Measurements from ENCODE around the gene SRPX2.

SRPX2 gene, protein sequence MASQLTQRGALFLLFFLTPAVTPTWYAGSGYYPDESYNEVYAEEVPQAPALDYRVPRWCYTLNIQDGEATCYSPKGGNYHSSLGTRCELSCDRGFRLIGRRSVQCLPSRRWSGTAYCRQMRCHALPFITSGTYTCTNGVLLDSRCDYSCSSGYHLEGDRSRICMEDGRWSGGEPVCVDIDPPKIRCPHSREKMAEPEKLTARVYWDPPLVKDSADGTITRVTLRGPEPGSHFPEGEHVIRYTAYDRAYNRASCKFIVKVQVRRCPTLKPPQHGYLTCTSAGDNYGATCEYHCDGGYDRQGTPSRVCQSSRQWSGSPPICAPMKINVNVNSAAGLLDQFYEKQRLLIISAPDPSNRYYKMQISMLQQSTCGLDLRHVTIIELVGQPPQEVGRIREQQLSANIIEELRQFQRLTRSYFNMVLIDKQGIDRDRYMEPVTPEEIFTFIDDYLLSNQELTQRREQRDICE

DNA sequence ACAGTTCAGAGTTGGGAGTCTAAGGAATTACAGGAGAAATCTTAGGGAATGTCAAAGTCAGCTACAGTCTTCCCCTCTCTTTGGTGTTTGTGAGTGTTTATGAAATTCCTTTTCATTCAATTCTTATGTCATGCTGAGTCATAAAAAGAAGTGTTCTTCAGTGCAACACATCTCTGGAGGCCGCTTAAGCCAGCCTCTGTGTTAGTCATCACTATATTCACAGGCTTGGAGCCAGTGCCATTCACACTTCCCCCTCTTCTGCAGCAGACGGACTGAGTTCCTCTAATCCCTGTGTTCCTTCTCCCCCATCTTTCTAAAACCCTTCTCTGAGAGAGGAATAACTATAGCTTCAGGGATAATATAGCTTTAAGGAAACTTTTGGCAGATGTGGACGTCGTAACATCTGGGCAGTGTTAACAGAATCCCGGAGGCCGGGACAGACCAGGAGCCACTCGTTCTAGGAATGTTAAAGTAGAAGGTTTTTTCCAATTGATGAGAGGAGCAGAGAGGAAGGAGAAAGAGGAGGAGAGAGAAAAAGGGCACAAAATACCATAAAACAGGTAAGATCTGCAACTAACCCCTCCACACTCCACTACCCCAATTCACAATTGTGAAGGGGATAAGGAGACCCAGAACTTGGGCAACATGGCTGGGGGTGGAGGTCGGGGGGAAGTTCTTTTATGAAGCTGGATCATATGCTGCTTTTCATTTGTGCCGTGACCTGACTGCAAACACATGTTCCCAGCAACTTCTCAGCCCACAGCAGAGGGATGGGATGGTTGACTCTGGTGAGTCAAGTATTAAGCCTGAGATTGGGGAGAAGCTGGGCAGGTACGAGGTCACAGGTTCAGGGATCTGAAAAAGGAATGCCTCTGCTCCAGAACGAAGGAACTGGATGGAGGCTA is at the start of gene SRPX2:
TSS of gene SRPX2 (plus strand) at position 244 of the 905 bp plus-strand sequence. CDS start 2,124 bp downstream, outside the sequence.
- no peak for DNase-seq (ENCODE audit: low read depth in 3 of 3)

DNA sequence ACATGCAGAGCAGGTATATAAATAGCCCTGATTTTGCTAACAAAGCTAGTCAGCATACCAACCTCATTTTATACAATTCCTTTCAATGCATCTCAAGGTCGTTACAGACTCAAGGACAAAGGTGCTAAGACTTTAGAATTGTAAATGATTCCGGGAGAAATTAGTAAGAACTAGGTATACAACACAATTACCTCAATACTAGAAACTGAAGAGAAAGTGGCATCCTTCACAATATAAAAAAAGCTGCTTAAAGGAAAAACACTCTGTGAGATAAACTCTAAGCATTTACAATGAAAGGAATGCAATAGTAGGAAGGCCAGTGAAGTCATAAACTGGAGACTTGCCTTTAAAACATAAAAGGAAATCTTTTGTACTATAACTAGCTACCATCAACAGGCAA is 47.4 kb upstream of the SRPX2 start:
- DNase-seq (ENCODE audit: low read depth in 3 of 3): no peak

DNA sequence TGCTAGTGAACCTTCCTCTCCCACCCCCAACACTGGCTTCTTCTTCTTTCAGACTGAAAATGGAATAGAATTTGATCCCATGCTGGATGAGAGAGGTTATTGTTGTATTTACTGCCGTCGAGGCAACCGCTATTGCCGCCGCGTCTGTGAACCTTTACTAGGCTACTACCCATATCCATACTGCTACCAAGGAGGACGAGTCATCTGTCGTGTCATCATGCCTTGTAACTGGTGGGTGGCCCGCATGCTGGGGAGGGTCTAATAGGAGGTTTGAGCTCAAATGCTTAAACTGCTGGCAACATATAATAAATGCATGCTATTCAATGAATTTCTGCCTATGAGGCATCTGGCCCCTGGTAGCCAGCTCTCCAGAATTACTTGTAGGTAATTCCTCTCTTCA is 44.5 kb upstream of the SRPX2 start:
- DNase-seq (ENCODE audit: low read depth in 3 of 3): no peak

GRCh38 chrX:100600340-100600739 is 43.7 kb upstream of the SRPX2 start:
- DNase-seq (ENCODE audit: low read depth in 3 of 3): no peak

GRCh38 chrX:100600758-100601157 is 43.2 kb upstream of the SRPX2 start:
- no peak for DNase-seq (ENCODE audit: low read depth in 3 of 3)

DNA sequence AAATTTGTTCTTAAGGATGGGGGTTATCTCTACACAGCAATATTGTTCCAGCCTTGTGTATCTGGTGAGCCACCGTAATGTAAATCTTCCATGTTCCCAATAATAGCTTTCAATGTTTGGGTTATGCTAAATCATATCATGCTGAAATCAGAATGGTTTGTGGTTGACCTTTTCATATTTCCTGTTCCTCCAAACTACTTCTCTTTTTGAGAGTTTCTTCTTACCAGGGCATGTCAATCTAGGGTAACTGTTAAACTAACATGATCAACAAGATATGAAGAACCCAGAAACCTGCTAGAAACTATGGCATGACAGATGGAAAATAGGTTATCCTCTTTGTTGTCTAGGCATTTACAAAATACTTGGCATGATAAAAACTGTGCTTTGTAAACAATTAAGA is 37.2 kb upstream of the SRPX2 start:
- no peak for DNase-seq (ENCODE audit: low read depth in 3 of 3)

GRCh38 chrX:100609591-100609990 is 34.4 kb upstream of the SRPX2 start:
- DNase-seq (ENCODE audit: low read depth in 3 of 3): no peak

GRCh38 chrX:100611951-100612350 is 32.0 kb upstream of the SRPX2 start:
- DNase-seq (ENCODE audit: low read depth in 3 of 3): no peak

GRCh38 chrX:100615005-100615404 is 29.0 kb upstream of the SRPX2 start:
- no peak for DNase-seq (ENCODE audit: low read depth in 3 of 3)

- DNase-seq (ENCODE audit: low read depth in 3 of 3): no peak
Observed at GRCh38 chrX:100623001-100623400, 21.0 kb upstream of the SRPX2 start.

DNA sequence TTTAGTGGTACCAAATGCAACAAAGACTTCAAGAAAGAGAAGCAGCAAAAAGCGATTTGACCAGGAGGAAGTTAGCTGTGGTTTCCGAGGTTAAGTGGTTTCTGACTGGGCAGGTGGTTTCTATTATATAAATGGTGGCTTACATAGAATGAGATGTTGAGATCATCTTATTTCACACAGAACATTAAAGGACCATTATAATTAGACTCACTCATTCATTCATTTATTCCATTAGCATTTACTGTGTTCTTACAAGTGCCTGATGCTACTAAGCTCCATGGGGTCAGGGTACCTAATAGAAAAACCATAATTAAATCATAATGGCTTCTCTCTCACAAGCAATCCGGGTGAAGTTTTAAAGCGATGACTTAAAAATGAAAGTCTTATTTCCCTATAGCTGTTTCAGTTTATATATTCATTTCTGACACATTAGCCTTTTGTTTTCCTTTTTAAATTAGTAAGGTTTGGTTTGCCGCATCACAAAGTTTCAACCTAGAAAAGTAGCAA is 18.0 kb upstream of the SRPX2 start:
- no peak for DNase-seq (ENCODE audit: low read depth in 3 of 3)

- DNase-seq (ENCODE audit: low read depth in 3 of 3): no peak
Observed at GRCh38 chrX:100635040-100635439, 9.0 kb upstream of the SRPX2 start.

DNA sequence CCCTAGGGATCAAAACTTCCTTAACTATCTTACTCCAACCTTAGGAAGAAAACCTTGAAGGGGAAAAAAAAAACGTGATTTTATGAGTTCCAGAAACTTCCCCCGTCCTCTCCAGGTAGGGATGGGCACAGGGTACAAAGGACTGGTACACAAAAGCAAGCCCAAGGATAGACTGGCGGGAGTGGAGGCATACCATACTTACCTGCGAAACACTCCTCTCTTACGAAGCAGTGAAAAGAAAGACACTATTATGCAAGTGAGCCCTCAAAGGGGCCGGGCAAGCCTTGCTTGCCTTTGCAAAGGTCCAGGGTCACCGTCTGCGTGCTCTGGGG is 8.0 kb upstream of the SRPX2 start:
- DNase-seq (ENCODE audit: low read depth in 3 of 3): no peak

- peak; percentile 43 to 59 (median 48) for DNase-seq (ENCODE audit: low read depth in 3 of 3)
Observed at GRCh38 chrX:100636321-100636991, 7.5 kb upstream of the SRPX2 start, which contains the start of gene TSPAN6. TSPAN6 (minus strand) TSS chrX:100636806; CDS start chrX:100636694, 112 bp downstream.

GRCh38 chrX:100642290-100642689 is 1.7 kb upstream of the SRPX2 start:
- DNase-seq (ENCODE audit: low read depth in 3 of 3): no peak

- DNase-seq (ENCODE audit: low read depth in 3 of 3): no peak
Observed at GRCh38 chrX:100643212-100643611, 787 bp upstream of the SRPX2 start.

DNA sequence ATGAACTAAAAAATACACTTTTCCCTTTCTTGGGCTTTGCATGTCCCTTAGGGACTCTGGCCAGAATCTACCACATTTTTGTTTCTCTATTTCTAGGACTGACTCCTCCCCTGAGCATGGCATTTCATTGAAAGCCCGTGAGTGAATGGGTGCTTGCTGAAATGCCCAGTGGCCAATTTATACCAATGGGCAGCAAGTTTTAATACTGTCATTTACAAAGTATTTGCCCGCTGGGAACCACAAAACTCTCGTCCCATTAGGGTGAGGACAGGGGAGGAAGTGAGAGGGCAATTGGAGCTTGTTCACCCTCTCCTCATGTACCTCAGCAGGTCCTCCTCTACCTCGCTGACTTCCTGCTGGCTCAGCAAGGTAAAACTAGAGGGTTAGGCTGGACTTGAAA is 1.1 kb downstream of the SRPX2 start:
- DNase-seq (ENCODE audit: low read depth in 3 of 3): no peak

DNA sequence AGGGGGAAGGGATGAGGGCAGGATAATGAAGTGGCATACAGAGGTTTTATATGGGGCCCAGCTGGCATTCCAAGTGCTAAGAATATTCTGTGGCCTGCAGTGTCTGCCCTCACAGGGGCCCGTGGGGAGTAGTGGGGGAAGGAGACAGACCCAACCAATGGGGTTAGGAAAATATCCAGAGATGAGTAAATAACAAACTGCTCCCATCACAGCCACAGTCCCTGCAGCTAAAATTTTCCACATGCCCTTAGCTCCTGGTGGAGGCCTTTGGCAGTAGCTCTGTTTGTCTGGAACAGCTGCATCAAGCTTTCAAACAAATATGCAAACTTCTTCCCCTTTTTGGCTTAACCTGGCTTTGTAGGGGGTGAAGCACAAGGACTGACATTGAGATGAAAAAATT is 3.1 kb downstream of the SRPX2 start:
- DNase-seq (ENCODE audit: low read depth in 3 of 3): no peak

DNA sequence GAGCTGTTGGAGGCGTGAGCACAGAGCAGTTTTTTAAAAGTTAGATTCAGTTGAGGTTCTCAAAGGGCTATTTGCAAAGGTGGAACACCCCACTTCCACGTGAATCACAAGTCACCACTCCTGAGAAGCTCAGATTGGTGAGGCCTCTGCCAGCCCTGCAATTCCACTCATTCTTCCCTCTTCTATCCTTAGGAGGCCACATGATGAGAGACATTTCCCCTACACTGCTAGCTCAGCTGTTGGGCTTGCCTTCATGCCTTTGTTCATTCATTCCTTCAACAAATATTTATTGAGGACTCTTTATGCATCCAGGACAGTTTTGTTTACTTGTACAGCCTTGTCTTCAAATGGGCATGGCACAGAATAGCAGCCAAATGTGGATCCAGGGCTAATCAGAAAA is 3.7 kb downstream of the SRPX2 start:
- no peak for DNase-seq (ENCODE audit: low read depth in 3 of 3)

- no peak for DNase-seq (ENCODE audit: low read depth in 3 of 3)
Observed at GRCh38 chrX:100648458-100649417, 4.7 kb downstream of the SRPX2 start.
